GM12878 (cell line): Measurements from ENCODE around the gene IL21. TPM values are rescaled to one million over a fixed set of nuclear protein-coding genes. Genes with fewer than 3 reads are reported as not detected.

ENCODE experiments used
- ATAC-seq: fragments of 200-7000 bp; cut with Tn5 transposase; 3 replicates; pipeline ENCODE4 v1.9.1; 2020; ENCODE audit warnings: mild to moderate bottlenecking, moderate library complexity
- BruUV-seq: library from RNA; stranded (reverse); fragments of 400-500 nt; replicated peaks from 2 replicates; lab custom pipeline; 2021; lab: Mats Ljungman, UMichigan
- CTCF ChIA-PET: fragments of 300-600 bp; sonication (Branson Sonifier 250); formaldehyde crosslinking; extraction: SDS; loops from one replicate; lab custom pipeline; 2021; ENCODE audit warnings: inconsistent platforms; lab: Yijun Ruan, JAX
- POLR2A ChIA-PET: fragments of 350-600 bp; formaldehyde crosslinking; extraction: SDS; loops from one replicate; lab custom pipeline; 2021; ENCODE audit warnings: inconsistent platforms; lab: Charles Lee
- RAD21 ChIA-PET: fragments of 300-600 bp; sonication (Branson Sonifier 250); formaldehyde crosslinking; loops from one replicate; lab custom pipeline; 2023; ENCODE audit warnings: antibody characterized with exemption; ENCODE audit not compliant: unreplicated experiment; lab: Charles Lee
- SMC1A ChIA-PET: fragments of 300-600 bp; sonication (Branson Sonifier 250); formaldehyde crosslinking; loops from one replicate; lab custom pipeline; 2023; ENCODE audit not compliant: unreplicated experiment, uncharacterized antibody; lab: Charles Lee
- DNase-seq: peaks from one replicate; pipeline ENCODE4 v3.0.0-alpha.2; 2011; ENCODE audit warnings: low read depth, low spot score
- FAIRE-seq: peaks from 3 replicates; lab custom pipeline; 2011; peaks lifted over from hg19 to GRCh38; lab: Jason Lieb, UNC
- H2AFZ ChIP-seq: 2 replicates; pipeline ENCODE4 v1.6.0; 2011; ENCODE audit warnings: low read depth, low read length, control low read depth; ENCODE audit not compliant: control insufficient read depth
- H3K27ac ChIP-seq: 2 replicates; pipeline ENCODE4 v1.5.1; 2011; ENCODE audit warnings: control low read depth; ENCODE audit not compliant: control insufficient read depth, insufficient read depth
- H3K27me3 ChIP-seq, 2 experiments: replicated peaks in 1 of 2; 2 replicates each; pipeline versions ENCODE4 v1.6.0 to v1.6.1; 2011; ENCODE audit warnings: low read length in 1 of 2; ENCODE audit not compliant: control insufficient read depth in 2 of 2, insufficient read depth in 2 of 2
- H3K36me3 ChIP-seq, 2 experiments: 2 replicates each; pipeline ENCODE4 v1.5.1; 2011; ENCODE audit warnings: low read length in 1 of 2; ENCODE audit not compliant: control insufficient read depth in 2 of 2, insufficient read depth in 2 of 2
- H3K4me1 ChIP-seq: 2 replicates; pipeline ENCODE4 v1.6.1; 2011; ENCODE audit warnings: mild to moderate bottlenecking, low read length, moderate library complexity, mixed read lengths; ENCODE audit not compliant: control insufficient read depth, insufficient read depth
- H3K4me2 ChIP-seq: 2 replicates; pipeline ENCODE4 v1.6.0; 2011; ENCODE audit warnings: control low read depth; ENCODE audit not compliant: control insufficient read depth, insufficient read depth
- H3K4me3 ChIP-seq: fragments of 200-600 bp; sonication (generic); 2 replicates; pipeline ENCODE4 v1.5.1; 2016
- H3K79me2 ChIP-seq: 2 replicates; pipeline ENCODE4 v1.6.0; 2011; ENCODE audit warnings: low read length; ENCODE audit not compliant: control insufficient read depth, insufficient read depth
- H3K9ac ChIP-seq: 2 replicates; pipeline ENCODE4 v1.8.0; 2011; ENCODE audit warnings: low read length, control low read depth, mixed read lengths; ENCODE audit not compliant: control insufficient read depth, insufficient read depth
- H3K9me3 ChIP-seq: replicated peaks from 3 replicates; pipeline ENCODE4 v1.5.1; 2011; ENCODE audit warnings: mild to moderate bottlenecking, low read length; ENCODE audit not compliant: control insufficient read depth, insufficient read depth
- H4K20me1 ChIP-seq: 2 replicates; pipeline ENCODE4 v1.6.0; 2011; ENCODE audit not compliant: control insufficient read depth, insufficient read depth
- ATF2 ChIP-seq: IDR thresholded peaks from 2 replicates; pipeline ENCODE4 v1.6.1; 2012; ENCODE audit warnings: low read length, inconsistent platforms
- ATF7 ChIP-seq: fragments of 450-650 bp; IDR thresholded peaks from 2 replicates; pipeline ENCODE4 v1.6.1; 2016; ENCODE audit warnings: low read depth, mild to moderate bottlenecking
- FOXM1 ChIP-seq: IDR thresholded peaks from 2 replicates; pipeline ENCODE4 v1.6.1; 2012; ENCODE audit warnings: low read depth, mild to moderate bottlenecking, inconsistent platforms, low read length, moderate library complexity
- GATAD2B ChIP-seq: fragments of 450-650 bp; conservative IDR thresholded peaks from 2 replicates; pipeline ENCODE4 v1.6.1; 2017; ENCODE audit warnings: low read depth, mild to moderate bottlenecking, moderate library complexity
- IKZF2 ChIP-seq, 2 experiments: fragments of 450-650 bp; IDR thresholded peaks; 2 replicates each; pipeline ENCODE4 v1.6.1; 2017; ENCODE audit warnings: mild to moderate bottlenecking in 2 of 2, moderate library complexity in 2 of 2
- KAT2A ChIP-seq: conservative IDR thresholded peaks from 2 replicates; pipeline ENCODE4 v1.6.1; 2011; ENCODE audit warnings: low read depth, low read length; ENCODE audit not compliant: control insufficient read depth
- MLLT1 ChIP-seq: fragments of 450-650 bp; IDR thresholded peaks from 2 replicates; pipeline ENCODE4 v1.6.1; 2016; ENCODE audit warnings: mild to moderate bottlenecking
- MTA2 ChIP-seq: fragments of 450-650 bp; IDR thresholded peaks from 2 replicates; pipeline ENCODE4 v1.6.1; 2016; ENCODE audit warnings: low read depth, mild to moderate bottlenecking, moderate library complexity
- NR2F1 ChIP-seq: fragments of 450-650 bp; conservative IDR thresholded peaks from 2 replicates; pipeline ENCODE4 v1.6.1; 2017; ENCODE audit warnings: mild to moderate bottlenecking
- POU2F2 ChIP-seq: IDR thresholded peaks from 3 replicates; pipeline ENCODE4 v1.6.1; 2011; ENCODE audit warnings: low read depth, mild to moderate bottlenecking, low read length, borderline replicate concordance
- RCOR1 ChIP-seq: conservative IDR thresholded peaks from 2 replicates; pipeline ENCODE4 v1.6.1; 2012; ENCODE audit warnings: low read depth, low read length, improper control_type of control experiment
- SMC3 ChIP-seq: IDR thresholded peaks from 2 replicates; pipeline ENCODE4 v1.6.1; 2011; ENCODE audit warnings: low read length, improper control_type of control experiment, borderline replicate concordance
- SPI1 ChIP-seq: IDR thresholded peaks from 2 replicates; pipeline ENCODE4 v1.6.1; 2011; ENCODE audit warnings: low read depth, mild to moderate bottlenecking, low read length, moderate library complexity, borderline replicate concordance; ENCODE audit not compliant: insufficient read depth
- TARDBP ChIP-seq: IDR thresholded peaks from 2 replicates; pipeline ENCODE4 v1.6.1; 2016; ENCODE audit warnings: borderline replicate concordance
- ZBTB4 ChIP-seq: fragments of 450-650 bp; formaldehyde crosslinking; IDR thresholded peaks from 2 replicates; pipeline ENCODE4 v1.4.0; 2022; ENCODE audit warnings: mild to moderate bottlenecking, moderate library complexity
- ZNF217 ChIP-seq: fragments of 450-650 bp; IDR thresholded peaks from 2 replicates; pipeline ENCODE4 v1.6.1; 2017; ENCODE audit warnings: antibody characterized with exemption, mild to moderate bottlenecking
- WGBS: methylation state at CpG from one replicate; pipeline ENCODE4 v1.1.6; 2016; ENCODE audit warnings: low lambda C conversion rate; ENCODE audit not compliant: insufficient replicate concordance, insufficient coverage; ENCODE audit errors: missing lambda C conversion rate; 5-methylcytosine and 5-hydroxymethylcytosine counted together
- in situ Hi-C: fragments of 300-500 bp; cut with MboI; formaldehyde crosslinking; loops from 9 replicates; pipeline ENCODE4 v1.14.3; 2018; ENCODE audit warnings: mixed read lengths
- intact Hi-C: fragments of 100-400 bp; cut with micrococcal nuclease; formaldehyde crosslinking; loops from one replicate; pipeline ENCODE4 v1.14.2; 2022; ENCODE audit not compliant: unreplicated experiment
- polyA plus RNA-seq, 11 experiments: library from polyadenylated mRNA; depleted of rRNA in 4 of 11; unstranded in 6 of 11; stranded (reverse) in 5 of 11; fragments of >200 nt; fragmentation: Nextera tagmentation in 4 of 11; fragmentation: Illumina TruSeq in 1 of 11; extraction: Ambion mirVana in 4 of 11; extraction: Trizol in 1 of 11; gene quantifications; 1 replicate in 1 of 11; 2 replicates in 10 of 11; pipeline versions ENCODE4 v1.2.1 to v1.2.3, GENCODE V29; 2011 to 2016; ENCODE audit warnings: inconsistent platforms in 2 of 11, missing spikeins in 2 of 11, low read depth in 1 of 11
- total RNA-seq, 4 experiments: library from RNA; depleted of rRNA in 3 of 4; stranded (reverse); fragments of >200 nt in 3 of 4; fragmentation: Illumina TruSeq in 1 of 4; extraction: Trizol in 1 of 4; gene quantifications; 2 replicates each; pipeline versions ENCODE4 v1.2.1 to v1.2.3, GENCODE V29; 2013 to 2021

The IL21 gene
- total and polyA plus RNA-seq, 10 of the 15 experiments (the other 5 are each of a cell fraction or from before 2014, with no cell fraction given) = not detected

- TF ChIP-seq ZBTB4 (CRISPR knock-in tag) = no peak
- TF ChIP-seq GATAD2B = no peak
- TF ChIP-seq SPI1 = peak; percentile 82; the same call in 1 of the 2 replicates
- peak; percentile 8; the same call in 1 of the 3 replicates for TF ChIP-seq POU2F2
- TF ChIP-seq MTA2 = 0 out of 2 replicates have a peak, but pooled peaks have one; percentile 12
These were observed 15.8 kb upstream of the IL21 start (continued) for GRCh38 chr4:122636697-122637096.

- no peaks in the 10 kb centered on the region for H3K36me3 ChIP-seq
- H4K20me1 ChIP-seq = no peaks in the 10 kb centered on the region
- DNase-seq = peak; percentile 54
- ATAC-seq = peak; percentile 85
- RAD21 ChIA-PET = interaction anchor here (1.7 kb wide), 1 partner anchor 82 kb away, joined by 5 read pairs; no protein-coding TSS in a partner anchor
- H2AFZ ChIP-seq = no peak overlapping the region
- H3K27me3 ChIP-seq = no peaks in the 10 kb centered on the region
- POLR2A ChIA-PET = no interaction called here
- H3K9me3 ChIP-seq = no peaks in the 10 kb centered on the region; the same call in 2 of the 3 replicates
- WGBS = 5% methylated on average over 3 of the region's 3 CpGs
- BruUV-seq = no TSS peak
- CTCF ChIA-PET = interaction anchor here (0.7 kb wide), 1 partner anchor 24 kb away, joined by 3 read pairs; no protein-coding TSS in a partner anchor
- in situ Hi-C loops (no loop called here), intact Hi-C loops (loop anchor here (10.0 kb wide), 1 partner anchor 190 kb away; the partner anchor contains the start of gene FGF2)
- H3K4me3 ChIP-seq = no peak overlapping the region
- no peak overlapping the region for H3K9ac ChIP-seq
- H3K27ac ChIP-seq = no peak overlapping the region
- SMC1A ChIA-PET = interaction anchor here (0.7 to 1.5 kb wide), 5 partner anchors 10 to 706 kb away, joined by 3 to 6 read pairs (median 3); no protein-coding TSS in a partner anchor
- H3K4me2 ChIP-seq = peak overlapping the region; percentile 40; the same call in 1 of the 2 replicates
- H3K79me2 ChIP-seq = no peaks in the 10 kb centered on the region
- H3K4me1 ChIP-seq = peaks cover 25% of the 10 kb centered on the region
- FAIRE-seq = no peak
- TF ChIP-seq TARDBP = no peak
- TF ChIP-seq IKZF2 (IDR thresholded peaks at IDR 0.05) = peak; percentile 14 to 33; a peak in 1 of 4 replicates
- TF ChIP-seq ATF2 = peak; percentile 81
- no peak for TF ChIP-seq MLLT1
- no peak for TF ChIP-seq SMC3
- peak; percentile 49; the same call in 1 of the 2 replicates for TF ChIP-seq FOXM1
- no peak for TF ChIP-seq NR2F1
- no peak for TF ChIP-seq KAT2A
- TF ChIP-seq RCOR1 = 0 out of 2 replicates have a peak, but pooled peaks have one; percentile 51
- peak; percentile 75 for TF ChIP-seq ZNF217
- TF ChIP-seq ATF7 = peak; percentile 50; the same call in 1 of the 2 replicates
These were observed 14.3 kb upstream of the IL21 start for GRCh38 chr4:122635205-122635604.
